ENCODE data around the gene DTX2.
"Not testable (repeated sequence)": the region's sequence is repeated elsewhere in the genome, so short reads cannot be mapped to it uniquely, and the experiment has no call there.

DNA sequence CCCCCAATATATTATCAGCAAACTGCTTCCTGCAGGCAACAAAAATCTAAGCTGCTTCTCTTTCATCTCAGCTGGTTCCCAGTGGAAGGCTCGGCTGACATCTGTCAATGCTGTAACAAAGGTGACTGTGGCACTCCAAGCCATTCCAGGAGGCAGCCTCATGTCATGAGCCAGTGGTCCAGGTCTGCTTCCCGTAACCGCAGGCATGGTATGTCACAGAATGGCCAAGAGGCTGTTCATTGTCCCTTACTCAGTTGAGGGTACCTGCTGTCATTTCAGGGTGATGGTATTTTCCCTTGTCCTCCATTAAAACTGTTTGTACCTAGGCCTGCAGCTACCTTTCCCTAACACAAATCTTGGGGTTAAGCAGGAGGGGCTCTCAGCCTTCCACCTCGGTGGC is 21.1 kb upstream of the DTX2 start:
- TF ChIP-seq, protein P1, sequence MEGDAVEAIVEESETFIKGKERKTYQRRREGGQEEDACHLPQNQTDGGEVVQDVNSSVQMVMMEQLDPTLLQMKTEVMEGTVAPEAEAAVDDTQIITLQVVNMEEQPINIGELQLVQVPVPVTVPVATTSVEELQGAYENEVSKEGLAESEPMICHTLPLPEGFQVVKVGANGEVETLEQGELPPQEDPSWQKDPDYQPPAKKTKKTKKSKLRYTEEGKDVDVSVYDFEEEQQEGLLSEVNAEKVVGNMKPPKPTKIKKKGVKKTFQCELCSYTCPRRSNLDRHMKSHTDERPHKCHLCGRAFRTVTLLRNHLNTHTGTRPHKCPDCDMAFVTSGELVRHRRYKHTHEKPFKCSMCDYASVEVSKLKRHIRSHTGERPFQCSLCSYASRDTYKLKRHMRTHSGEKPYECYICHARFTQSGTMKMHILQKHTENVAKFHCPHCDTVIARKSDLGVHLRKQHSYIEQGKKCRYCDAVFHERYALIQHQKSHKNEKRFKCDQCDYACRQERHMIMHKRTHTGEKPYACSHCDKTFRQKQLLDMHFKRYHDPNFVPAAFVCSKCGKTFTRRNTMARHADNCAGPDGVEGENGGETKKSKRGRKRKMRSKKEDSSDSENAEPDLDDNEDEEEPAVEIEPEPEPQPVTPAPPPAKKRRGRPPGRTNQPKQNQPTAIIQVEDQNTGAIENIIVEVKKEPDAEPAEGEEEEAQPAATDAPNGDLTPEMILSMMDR (IDR thresholded peaks at IDR 0.05): not testable (repeated sequence)
- not testable (repeated sequence) for TF ChIP-seq EZH2 (IDR thresholded peaks at IDR 0.05)

Data from neural progenitor cell (in vitro differentiated cells).